Left lung (tissue), 10 donors: ENCODE data around the gene MRPS21. TPM values are rescaled to one million over a fixed set of nuclear protein-coding genes. Genes with fewer than 3 reads are reported as not detected.
"Not testable (repeated sequence)": the region's sequence is repeated elsewhere in the genome, so short reads cannot be mapped to it uniquely, and the experiment has no call there.

ENCODE experiments used
- ATAC-seq: fragments of 200-7000 bp; cut with Tn5 transposase; one replicate; pipeline ENCODE4 v1.9.1; 2020; ENCODE audit warnings: moderate library complexity
- DNase-seq, 4 donors: peaks; one replicate each; pipeline ENCODE4 v3.0.0-alpha.2; 2013 to 2020
- H3K27ac ChIP-seq, 2 donors: fragments of 200-600 bp; sonication (generic) in 1 of 2; one replicate each; pipeline versions ENCODE4 v1.5.0 to v1.8.0; 2020 to 2021
- H3K27me3 ChIP-seq, 2 donors: fragments of 200-600 bp; sonication (generic) in 1 of 2; one replicate each; pipeline versions ENCODE4 v1.5.0 to v1.8.0; 2020 to 2021
- H3K36me3 ChIP-seq, 2 donors: fragments of 200-600 bp; sonication (generic) in 1 of 2; one replicate each; pipeline versions ENCODE4 v1.5.0 to v1.8.0; 2020 to 2021
- H3K4me1 ChIP-seq, 2 donors: fragments of 200-600 bp; one replicate each; pipeline ENCODE4 v1.8.0; 2021
- H3K4me3 ChIP-seq, 2 donors: fragments of 200-600 bp; sonication (generic) in 1 of 2; one replicate each; pipeline versions ENCODE4 v1.5.0 to v1.8.0; 2020 to 2021; ENCODE audit warnings: mild to moderate bottlenecking in 1 of 2
- H3K9me3 ChIP-seq, 2 donors: fragments of 200-600 bp; sonication (generic) in 1 of 2; one replicate each; pipeline versions ENCODE4 v1.5.0 to v1.8.0; 2020 to 2021
- CTCF ChIP-seq, 2 donors: fragments of 200-600 bp; sonication (generic) in 1 of 2; IDR thresholded peaks; one replicate each; pipeline versions ENCODE4 v1.5.0 to v1.8.0; 2021; ENCODE audit warnings: antibody characterized with exemption in 2 of 2
- intact Hi-C, 2 donors: fragments of 100-400 bp; cut with DNase I; formaldehyde crosslinking; loops; one replicate each; pipeline versions ENCODE4 v1.11.2 to v1.14.2; 2022
- polyA plus RNA-seq, 6 donors: library from polyadenylated mRNA; unstranded; fragments of 120-200 nt; gene quantifications; one replicate each; pipeline ENCODE4 v1.2.1, GENCODE V29; 2013; ENCODE audit not compliant: insufficient read length in 6 of 6
- total RNA-seq, 2 donors: library from RNA; stranded (reverse); fragmentation: NEBNext Ultra II Directional; extraction: Animal tissue kit (Norgen Biotek cat#: 25700); gene quantifications; one replicate each; pipeline ENCODE4 v1.2.1, GENCODE V29; 2021
- donor health status: DM: no; HTN: yes; CAD: no.
- donor health status: DM: no; HTN: no; CAD: no.

Gene MRPS21
- total and polyA plus RNA-seq, 8 donors: 44.2 to 66.2 (median 56.2) TPM

- no peak overlapping the region for H3K4me3 ChIP-seq
- intact Hi-C loops: no loop called here
- no peak for ATAC-seq
- H3K4me1 ChIP-seq: peaks cover 0 to 7% of the 10 kb centered on the region in 2 donors
- H3K36me3 ChIP-seq: no peaks in the 10 kb centered on the region
- no peak for TF ChIP-seq CTCF (IDR thresholded peaks at IDR 0.05)
- H3K27ac ChIP-seq: no peak overlapping the region
- no peaks in the 10 kb centered on the region for H3K9me3 ChIP-seq
- no peak for DNase-seq
- H3K27me3 ChIP-seq: no peaks in the 10 kb centered on the region
Measured at GRCh38 chr1:150288822-150289221, 4.8 kb upstream of the MRPS21 start.

- no peak for TF ChIP-seq CTCF (IDR thresholded peaks at IDR 0.05)
- Histone ChIP-seq H3K27ac (no peak overlapping the region), H3K4me3 (no peak overlapping the region), H3K9me3 (no peaks in the 10 kb centered on the region), H3K36me3 (peaks cover 0 to 42% of the 10 kb centered on the region in 2 donors), H3K4me1 (peaks cover 7 to 15% of the 10 kb centered on the region in 2 donors), H3K27me3 (no peaks in the 10 kb centered on the region)
- intact Hi-C loops: no loop called here
- ATAC-seq: no peak
- no peak for DNase-seq
Measured at GRCh38 chr1:150295476-150295875, 1.8 kb downstream of the MRPS21 start.

GRCh38 chr1:150299716-150300115, 6.1 kb downstream of the MRPS21 start:
- no peaks in the 10 kb centered on the region for H3K27me3 ChIP-seq
- intact Hi-C loops: no loop called here
- DNase-seq (no peak), ATAC-seq (no peak)
- H3K4me3 ChIP-seq: no peak overlapping the region
- no peak overlapping the region for H3K27ac ChIP-seq
- no peaks in the 10 kb centered on the region for H3K9me3 ChIP-seq
- H3K36me3 ChIP-seq: peaks cover 0 to 75% of the 10 kb centered on the region in 2 donors
- peaks cover 0 to 12% of the 10 kb centered on the region in 2 donors for H3K4me1 ChIP-seq
- no peak for TF ChIP-seq CTCF (IDR thresholded peaks at IDR 0.05)

GRCh38 chr1:150302338-150302737, 8.7 kb downstream of the MRPS21 start:
- no peak for TF ChIP-seq CTCF (IDR thresholded peaks at IDR 0.05)
- Histone ChIP-seq H3K4me1 (peaks cover 0 to 3% of the 10 kb centered on the region in 2 donors), H3K27ac (no peak overlapping the region), H3K27me3 (no peaks in the 10 kb centered on the region), H3K36me3 (peaks cover 0 to 63% of the 10 kb centered on the region in 2 donors), H3K9me3 (no peaks in the 10 kb centered on the region), H3K4me3 (no peak overlapping the region)
- intact Hi-C loops: no loop called here
- ATAC-seq: no peak
- no peak for DNase-seq

GRCh38 chr1:150302902-150303301, 9.2 kb downstream of the MRPS21 start:
- intact Hi-C loops: no loop called here
- Histone ChIP-seq H3K36me3 (peaks cover 0 to 66% of the 10 kb centered on the region in 2 donors), H3K27ac (no peak overlapping the region), H3K4me1 (peaks cover 0 to 3% of the 10 kb centered on the region in 2 donors), H3K27me3 (no peaks in the 10 kb centered on the region), H3K9me3 (no peaks in the 10 kb centered on the region), H3K4me3 (no peak overlapping the region)
- ATAC-seq: no peak
- no peak for DNase-seq
- no peak for TF ChIP-seq CTCF (IDR thresholded peaks at IDR 0.05)

GRCh38 chr1:150308585-150308984, 14.9 kb downstream of the MRPS21 start:
- peaks cover 0 to 21% of the 10 kb centered on the region in 2 donors for H3K36me3 ChIP-seq
- DNase-seq, H3K4me3 ChIP-seq, H3K27me3 ChIP-seq, H3K9me3 ChIP-seq, intact Hi-C loops, ATAC-seq, H3K27ac ChIP-seq, H3K4me1 ChIP-seq: not testable (repeated sequence)
